Activated T-helper 17 cell treated with anti-CD3 and anti-CD28 coated beads, Interleukin-2, amount 50 U/mL, for 72 hours (primary cell): ENCODE measurements around the gene DNM3. TPM values are rescaled to one million over a fixed set of nuclear protein-coding genes. Genes with fewer than 3 reads are reported as not detected.
A peak's percentile ranks its signal among the peaks of the same experiment; 100 is the strongest.

Source experiments
- ATAC-seq: fragments of 150-1000 bp; cut with Tn5 transposase; replicated peaks from 2 replicates; pipeline ENCODE4 v1.10.0; 2021; ENCODE audit warnings: mild to moderate bottlenecking, moderate library complexity
- H3K27ac Mint-ChIP-seq: one replicate; pipeline ENCODE4 v1.8.0; 2022; ENCODE audit warnings: mixed read lengths
- H3K27me3 Mint-ChIP-seq: one replicate; pipeline ENCODE4 v1.8.0; 2022; ENCODE audit warnings: mixed read lengths
- H3K36me3 Mint-ChIP-seq: one replicate; pipeline ENCODE4 v1.8.0; 2022; ENCODE audit warnings: low read depth, mild to moderate bottlenecking, mixed read lengths
- H3K4me1 Mint-ChIP-seq: one replicate; pipeline ENCODE4 v1.8.0; 2022; ENCODE audit warnings: mixed read lengths
- H3K4me3 Mint-ChIP-seq: one replicate; pipeline ENCODE4 v1.8.0; 2022; ENCODE audit warnings: mild to moderate bottlenecking, mixed read lengths
- H3K9me3 Mint-ChIP-seq: one replicate; pipeline ENCODE4 v1.8.0; 2022; ENCODE audit warnings: mixed read lengths
- total RNA-seq, 2 donors: library from RNA; stranded (reverse); gene quantifications; one replicate each; pipeline ENCODE4 v1.2.3, GENCODE V29; 2022

Gene DNM3
- total RNA-seq, 2 donors from 2014 or later: 3.0 to 5.8 TPM

GRCh38 chr1:171981303-171981702 is 140.0 kb downstream of the DNM3 start:
- Mint-ChIP-seq H3K9me3 (no peaks in the 10 kb centered on the region), H3K4me3 (no peak overlapping the region), H3K27me3 (peaks cover 9% of the 10 kb centered on the region), H3K27ac (no peak overlapping the region), H3K4me1 (no peaks in the 10 kb centered on the region), H3K36me3 (no peaks in the 10 kb centered on the region)
- ATAC-seq: no peak

- ATAC-seq: no peak
- no peaks in the 10 kb centered on the region for H3K4me1 Mint-ChIP-seq
- no peaks in the 10 kb centered on the region for H3K36me3 Mint-ChIP-seq
- H3K9me3 Mint-ChIP-seq: no peaks in the 10 kb centered on the region
- H3K27me3 Mint-ChIP-seq: peaks cover 9% of the 10 kb centered on the region
- H3K27ac Mint-ChIP-seq: peak overlapping the region; percentile 11
- no peak overlapping the region for H3K4me3 Mint-ChIP-seq
Observed at GRCh38 chr1:171983584-171983983, 142.3 kb downstream of the DNM3 start.

- Mint-ChIP-seq H3K9me3 (no peaks in the 10 kb centered on the region), H3K27me3 (peaks cover 9% of the 10 kb centered on the region), H3K4me1 (no peaks in the 10 kb centered on the region)
Observed at GRCh38 chr1:171984262-171984661, 143.0 kb downstream of the DNM3 start.

GRCh38 chr1:171984850-171985485 is 143.7 kb downstream of the DNM3 start:
- Mint-ChIP-seq H3K36me3 (no peaks in the 10 kb centered on the region), H3K27ac (no peak overlapping the region), H3K9me3 (no peaks in the 10 kb centered on the region), H3K4me1 (no peaks in the 10 kb centered on the region), H3K27me3 (peaks cover 9% of the 10 kb centered on the region), H3K4me3 (no peak overlapping the region)
- ATAC-seq: peak; percentile 44

More at GRCh38 chr1:171984262-171984661, 143.0 kb downstream of the DNM3 start:
- ATAC-seq: no peak
- no peak overlapping the region for H3K27ac Mint-ChIP-seq
- no peak overlapping the region for H3K4me3 Mint-ChIP-seq
- H3K36me3 Mint-ChIP-seq: no peaks in the 10 kb centered on the region

GRCh38 chr1:171985639-171986038 is 144.3 kb downstream of the DNM3 start:
- ATAC-seq: no peak
- H3K4me1 Mint-ChIP-seq: no peaks in the 10 kb centered on the region
- H3K27ac Mint-ChIP-seq: no peak overlapping the region
- H3K4me3 Mint-ChIP-seq: no peak overlapping the region
- H3K36me3 Mint-ChIP-seq: no peaks in the 10 kb centered on the region
- H3K9me3 Mint-ChIP-seq: no peaks in the 10 kb centered on the region
- H3K27me3 Mint-ChIP-seq: peaks cover 9% of the 10 kb centered on the region

GRCh38 chr1:171988243-171988885 is 147.1 kb downstream of the DNM3 start:
- Mint-ChIP-seq H3K4me1 (no peaks in the 10 kb centered on the region), H3K27me3 (peaks cover 5% of the 10 kb centered on the region), H3K4me3 (no peak overlapping the region), H3K27ac (no peak overlapping the region), H3K36me3 (no peaks in the 10 kb centered on the region), H3K9me3 (no peaks in the 10 kb centered on the region)
- ATAC-seq: no peak

- Mint-ChIP-seq H3K36me3 (no peaks in the 10 kb centered on the region), H3K27ac (no peak overlapping the region), H3K4me1 (no peaks in the 10 kb centered on the region), H3K9me3 (no peaks in the 10 kb centered on the region), H3K4me3 (no peak overlapping the region), H3K27me3 (no peaks in the 10 kb centered on the region)
- ATAC-seq: no peak
Observed at GRCh38 chr1:171990371-171990770, 149.1 kb downstream of the DNM3 start.

GRCh38 chr1:171994293-171994692 is 153.0 kb downstream of the DNM3 start:
- no peak for ATAC-seq
- H3K4me1 Mint-ChIP-seq: no peaks in the 10 kb centered on the region
- H3K27me3 Mint-ChIP-seq: no peaks in the 10 kb centered on the region
- H3K27ac Mint-ChIP-seq: no peak overlapping the region
- H3K4me3 Mint-ChIP-seq: no peak overlapping the region
- H3K9me3 Mint-ChIP-seq: no peaks in the 10 kb centered on the region
- H3K36me3 Mint-ChIP-seq: no peaks in the 10 kb centered on the region

- Mint-ChIP-seq H3K36me3 (no peaks in the 10 kb centered on the region), H3K4me1 (no peaks in the 10 kb centered on the region), H3K9me3 (no peaks in the 10 kb centered on the region), H3K27ac (no peak overlapping the region), H3K27me3 (no peaks in the 10 kb centered on the region), H3K4me3 (no peak overlapping the region)
- no peak for ATAC-seq
Observed at GRCh38 chr1:171995573-171995972, 154.3 kb downstream of the DNM3 start.

- ATAC-seq: no peak
- H3K27ac Mint-ChIP-seq: no peak overlapping the region
- no peaks in the 10 kb centered on the region for H3K9me3 Mint-ChIP-seq
- no peaks in the 10 kb centered on the region for H3K4me1 Mint-ChIP-seq
- no peaks in the 10 kb centered on the region for H3K27me3 Mint-ChIP-seq
- H3K4me3 Mint-ChIP-seq: no peak overlapping the region
- H3K36me3 Mint-ChIP-seq: no peaks in the 10 kb centered on the region
Observed at GRCh38 chr1:171997936-171998335, 156.6 kb downstream of the DNM3 start.

GRCh38 chr1:171998711-171999110 is 157.4 kb downstream of the DNM3 start:
- no peaks in the 10 kb centered on the region for H3K27me3 Mint-ChIP-seq
- no peak for ATAC-seq
- H3K27ac Mint-ChIP-seq: no peak overlapping the region
- H3K36me3 Mint-ChIP-seq: no peaks in the 10 kb centered on the region
- no peak overlapping the region for H3K4me3 Mint-ChIP-seq
- H3K9me3 Mint-ChIP-seq: no peaks in the 10 kb centered on the region
- H3K4me1 Mint-ChIP-seq: no peaks in the 10 kb centered on the region

GRCh38 chr1:171999756-172000155 is 158.5 kb downstream of the DNM3 start:
- Mint-ChIP-seq H3K4me1 (no peaks in the 10 kb centered on the region), H3K9me3 (no peaks in the 10 kb centered on the region), H3K27ac (no peak overlapping the region), H3K4me3 (no peak overlapping the region), H3K27me3 (no peaks in the 10 kb centered on the region), H3K36me3 (no peaks in the 10 kb centered on the region)
- no peak for ATAC-seq

- Mint-ChIP-seq H3K27ac (no peak overlapping the region), H3K27me3 (no peaks in the 10 kb centered on the region), H3K36me3 (no peaks in the 10 kb centered on the region), H3K4me1 (no peaks in the 10 kb centered on the region), H3K9me3 (no peaks in the 10 kb centered on the region), H3K4me3 (no peak overlapping the region)
- ATAC-seq: no peak
Observed at GRCh38 chr1:172001288-172001687, 160.0 kb downstream of the DNM3 start.

GRCh38 chr1:172002725-172003345 is 161.5 kb downstream of the DNM3 start:
- H3K36me3 Mint-ChIP-seq: no peaks in the 10 kb centered on the region
- no peak overlapping the region for H3K27ac Mint-ChIP-seq
- H3K4me3 Mint-ChIP-seq: no peak overlapping the region
- H3K9me3 Mint-ChIP-seq: no peaks in the 10 kb centered on the region
- no peak for ATAC-seq
- no peaks in the 10 kb centered on the region for H3K27me3 Mint-ChIP-seq
- no peaks in the 10 kb centered on the region for H3K4me1 Mint-ChIP-seq
